ENCODE measurements around the gene ALDH5A1.

ALDH5A1 gene

DNA sequence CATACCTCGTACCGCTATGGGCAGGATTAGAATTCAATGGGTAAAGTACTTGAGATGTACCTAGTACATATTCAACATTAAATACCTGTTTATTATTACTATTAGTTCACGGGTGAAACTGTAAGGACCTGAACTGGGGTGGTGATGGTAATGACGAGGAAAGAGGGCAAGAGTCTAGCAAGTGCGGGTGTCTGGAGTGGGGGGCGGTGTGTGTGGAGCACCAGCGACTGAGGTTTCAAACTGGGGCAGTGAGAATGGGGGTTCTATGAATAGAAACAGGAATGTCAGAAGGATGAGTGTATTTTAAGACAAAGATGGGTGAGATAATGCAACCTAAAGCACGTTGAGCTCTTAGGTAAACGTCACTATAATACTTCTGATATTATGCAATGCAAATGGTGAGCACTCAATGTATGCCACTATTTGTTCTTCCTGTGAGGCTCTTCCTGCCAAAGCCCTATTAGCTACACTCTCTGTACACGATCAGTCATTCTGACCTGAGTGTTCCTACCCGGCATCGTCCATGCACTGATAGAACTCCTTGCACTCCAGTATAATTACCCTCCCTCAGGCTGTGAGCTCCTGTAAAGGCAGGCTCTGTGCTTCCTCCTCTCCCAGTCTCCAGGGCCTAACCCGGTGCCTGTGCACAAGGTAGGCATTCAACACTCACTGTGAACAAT, 55.0 kb downstream of the ALDH5A1 start:
- TF ChIP-seq ZNF274 (IDR thresholded peaks at IDR 0.05; ENCODE audit: low read depth, low read length): no peak
- H3K4me3 ChIP-seq (ENCODE audit: low read length): no peak overlapping the region

DNA sequence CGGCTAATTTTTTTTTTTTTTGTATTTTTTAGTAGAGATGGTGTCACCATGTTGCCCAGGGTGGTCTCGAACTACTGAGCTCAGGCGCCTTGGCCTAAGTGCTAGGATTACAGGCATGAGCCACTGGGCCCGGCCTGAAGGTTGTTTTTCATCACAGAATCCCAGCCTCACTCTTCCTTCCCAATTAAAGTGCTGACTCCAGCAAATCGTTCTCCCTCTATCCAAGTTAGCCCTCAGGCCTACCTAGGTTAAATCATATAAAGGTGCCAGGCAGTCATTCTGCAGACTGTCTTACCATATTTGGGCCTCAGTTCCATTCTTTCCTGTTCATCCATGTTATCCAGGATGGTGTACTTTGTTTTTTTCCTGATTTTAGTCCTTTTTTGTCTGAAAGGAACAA, 56.4 kb downstream of the ALDH5A1 start:
- TF ChIP-seq ZNF274 (IDR thresholded peaks at IDR 0.05; ENCODE audit: low read depth, low read length): no peak
- no peak overlapping the region for H3K4me3 ChIP-seq (ENCODE audit: low read length)

- no peak for TF ChIP-seq ZNF274 (IDR thresholded peaks at IDR 0.05; ENCODE audit: low read depth, low read length)
- no peak overlapping the region for H3K4me3 ChIP-seq (ENCODE audit: low read length)
Observed at GRCh38 chr6:24554474-24554873, 59.7 kb downstream of the ALDH5A1 start.

- no peak for TF ChIP-seq ZNF274 (IDR thresholded peaks at IDR 0.05; ENCODE audit: low read depth, low read length)
Observed at GRCh38 chr6:24558516-24558915, 63.7 kb downstream of the ALDH5A1 start.

DNA sequence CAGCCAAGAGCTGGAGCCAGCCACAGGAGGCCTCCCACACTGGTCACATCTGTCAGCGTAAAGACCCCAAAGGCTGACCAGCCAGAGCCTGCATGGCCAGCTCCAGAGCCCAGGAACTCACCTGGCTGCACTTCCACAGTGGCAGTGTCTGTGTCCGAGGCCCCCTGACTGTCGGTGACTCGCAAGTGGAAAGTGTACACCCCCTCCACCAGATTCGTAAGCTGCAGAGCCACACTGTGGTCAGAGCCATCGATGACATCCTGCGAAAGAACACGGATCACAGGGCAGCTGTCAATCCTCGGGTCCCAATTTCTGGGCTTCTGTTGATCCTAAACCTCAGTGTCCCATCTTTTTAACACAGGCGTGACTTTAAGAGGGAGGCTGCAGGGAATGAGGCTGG, 69.3 kb downstream of the ALDH5A1 start:
- TF ChIP-seq ZNF274 (IDR thresholded peaks at IDR 0.05; ENCODE audit: low read depth, low read length): no peak
- no peak overlapping the region for H3K4me3 ChIP-seq (ENCODE audit: low read length)

More at GRCh38 chr6:24558516-24558915, 63.7 kb downstream of the ALDH5A1 start:
- H3K4me3 ChIP-seq (ENCODE audit: low read length): no peak overlapping the region

DNA sequence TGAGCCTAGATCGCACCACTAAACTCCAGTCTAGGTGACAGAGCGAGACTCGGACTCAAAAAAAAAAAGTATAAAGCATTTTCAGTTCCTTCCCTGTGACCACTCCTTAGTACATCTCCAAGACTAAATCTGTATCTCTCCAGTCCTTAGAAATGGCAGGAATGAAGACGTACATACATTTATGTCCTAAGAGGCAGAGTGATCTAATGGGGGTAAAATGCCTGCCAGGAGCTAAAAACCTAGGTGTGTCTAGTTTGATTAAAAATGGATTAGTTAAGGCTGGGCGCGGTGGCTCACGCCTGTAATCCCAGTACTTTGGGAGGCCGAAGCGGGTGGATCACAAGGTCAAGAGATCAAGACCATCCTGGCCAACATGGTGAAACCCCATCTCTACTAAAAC, 70.4 kb downstream of the ALDH5A1 start:
- no peak for TF ChIP-seq ZNF274 (IDR thresholded peaks at IDR 0.05; ENCODE audit: low read depth, low read length)

DNA sequence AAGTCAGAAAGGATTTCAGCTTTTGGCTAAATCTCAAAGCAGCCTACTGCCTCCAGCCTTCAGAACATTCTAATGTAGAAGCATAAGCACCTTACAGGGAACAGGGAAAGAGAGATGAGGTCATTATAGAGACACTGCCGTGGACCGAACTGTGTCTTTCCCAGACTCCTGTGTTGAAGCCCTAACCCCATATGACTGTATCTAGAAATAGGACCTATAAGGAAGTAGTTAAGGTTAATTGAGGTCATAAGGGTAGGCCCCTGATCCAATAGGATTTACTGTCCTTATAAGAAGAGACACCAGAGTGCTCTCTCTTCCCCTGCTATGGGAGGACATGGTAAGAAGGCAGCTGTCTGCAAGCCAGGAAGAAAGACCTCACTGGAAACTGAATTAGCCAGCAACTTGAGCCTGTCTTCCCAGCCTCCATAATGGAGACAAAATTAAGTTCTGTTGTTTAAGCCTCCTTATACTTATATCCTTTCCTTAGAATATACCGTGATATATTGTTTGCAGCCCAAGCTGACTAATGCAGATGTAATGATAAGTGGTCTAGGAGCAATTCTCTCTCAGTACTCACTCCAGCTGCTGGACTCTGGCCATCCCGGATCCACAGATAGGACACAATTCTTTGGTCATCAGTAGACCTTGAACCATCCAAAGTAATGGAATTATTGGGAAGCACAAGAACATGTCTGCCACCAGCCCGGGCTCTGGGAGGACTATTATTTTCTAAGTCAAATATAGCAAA, 71.4 kb downstream of the ALDH5A1 start:
- TF ChIP-seq ZNF274 (IDR thresholded peaks at IDR 0.05; ENCODE audit: low read depth, low read length): no peak
- no peak overlapping the region for H3K4me3 ChIP-seq (ENCODE audit: low read length)

More for the DNA sequence above, 70.4 kb downstream of the ALDH5A1 start:
- H3K4me3 ChIP-seq (ENCODE audit: low read length): no peak overlapping the region

DNA sequence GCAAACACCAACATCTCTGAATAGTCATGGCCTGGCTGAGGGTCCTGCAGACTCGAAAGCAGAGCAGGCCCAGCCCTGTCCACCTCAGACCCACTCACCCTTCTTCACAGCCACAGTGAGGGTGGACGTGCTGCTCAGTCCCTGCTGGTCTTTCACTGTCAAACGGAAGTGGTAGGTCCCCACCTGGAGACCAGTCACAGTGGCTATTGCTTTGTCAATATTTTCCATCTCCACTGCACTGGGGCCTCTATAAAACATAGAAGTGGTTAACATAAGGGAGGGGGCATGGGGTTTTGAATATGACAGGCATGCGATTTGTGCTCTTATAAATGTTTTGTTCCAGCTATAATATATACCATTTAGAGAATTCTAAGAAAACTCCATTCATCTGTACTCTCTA, 73.9 kb downstream of the ALDH5A1 start:
- no peak overlapping the region for H3K4me3 ChIP-seq (ENCODE audit: low read length)
- TF ChIP-seq ZNF274 (IDR thresholded peaks at IDR 0.05; ENCODE audit: low read depth, low read length): no peak

GRCh38 chr6:24569811-24570210, 75.0 kb downstream of the ALDH5A1 start:
- no peak overlapping the region for H3K4me3 ChIP-seq (ENCODE audit: low read length)
- TF ChIP-seq ZNF274 (IDR thresholded peaks at IDR 0.05; ENCODE audit: low read depth, low read length): no peak

DNA sequence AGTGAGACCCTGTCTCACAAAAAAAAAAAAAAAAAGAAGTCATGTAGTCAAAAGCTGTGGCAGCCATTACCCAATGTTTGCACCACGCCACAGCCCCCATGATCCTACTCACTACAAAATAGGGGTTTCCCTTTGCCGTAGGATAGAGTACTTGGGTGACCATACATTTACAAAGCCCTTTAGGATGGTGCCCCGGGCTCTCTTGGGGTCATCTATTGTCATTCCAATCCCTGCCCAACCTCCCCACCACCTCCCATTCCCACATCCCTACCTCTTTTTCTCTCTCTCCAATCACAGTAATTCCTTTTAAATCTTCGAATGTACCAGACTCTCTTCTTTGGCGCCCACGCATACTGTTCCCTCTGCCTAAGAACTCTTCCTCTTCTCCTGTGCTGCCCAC, 76.6 kb downstream of the ALDH5A1 start:
- no peak for TF ChIP-seq ZNF274 (IDR thresholded peaks at IDR 0.05; ENCODE audit: low read depth, low read length)
- no peak overlapping the region for H3K4me3 ChIP-seq (ENCODE audit: low read length)

DNA sequence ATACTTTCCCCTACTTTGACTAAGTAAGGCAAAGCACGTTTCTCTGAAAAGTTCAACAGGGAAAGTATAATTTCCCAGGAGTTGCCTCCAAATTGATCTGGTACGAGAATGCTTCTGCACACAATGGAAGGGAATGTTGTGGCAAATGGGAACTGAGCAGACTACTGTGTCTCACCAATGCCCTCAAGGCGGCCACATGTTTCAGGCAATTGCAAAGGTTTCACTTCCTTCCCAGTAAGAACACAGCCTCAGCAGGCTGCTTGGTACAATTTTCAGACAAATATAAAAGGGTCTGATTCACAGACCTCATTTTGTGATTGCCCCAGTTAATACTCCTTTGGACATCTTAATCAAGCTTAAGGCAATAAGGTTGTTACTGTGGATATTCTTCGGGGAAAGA, 80.0 kb downstream of the ALDH5A1 start:
- TF ChIP-seq ZNF274 (IDR thresholded peaks at IDR 0.05; ENCODE audit: low read depth, low read length): no peak

DNA sequence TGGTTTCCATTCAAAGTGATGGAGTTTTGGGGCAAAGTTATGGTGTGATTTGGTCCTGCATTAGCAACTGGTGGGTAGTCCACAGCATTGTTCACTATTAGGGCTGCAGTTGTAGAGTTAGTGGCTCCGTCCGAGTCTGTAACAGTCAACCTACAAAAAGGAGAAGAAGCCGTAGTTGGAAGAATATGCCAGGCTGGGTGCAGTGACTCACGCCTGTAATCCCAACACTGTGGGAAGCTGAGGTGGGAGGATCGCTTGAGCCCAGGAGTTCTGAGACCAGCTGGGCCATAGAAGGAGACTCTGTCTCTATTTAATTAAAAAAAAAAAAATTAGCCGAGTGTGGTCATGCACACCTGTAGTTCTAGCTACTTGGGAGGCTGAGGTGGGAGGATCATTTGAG, 81.7 kb downstream of the ALDH5A1 start:
- no peak for TF ChIP-seq ZNF274 (IDR thresholded peaks at IDR 0.05; ENCODE audit: low read depth, low read length)
- H3K4me3 ChIP-seq (ENCODE audit: low read length): no peak overlapping the region

More for the DNA sequence above, 80.0 kb downstream of the ALDH5A1 start:
- no peak overlapping the region for H3K4me3 ChIP-seq (ENCODE audit: low read length)

- TF ChIP-seq ZNF274 (IDR thresholded peaks at IDR 0.05; ENCODE audit: low read depth, low read length): no peak
- H3K4me3 ChIP-seq (ENCODE audit: low read length): no peak overlapping the region
Observed at GRCh38 chr6:24581084-24581669, 86.4 kb downstream of the ALDH5A1 start.

DNA sequence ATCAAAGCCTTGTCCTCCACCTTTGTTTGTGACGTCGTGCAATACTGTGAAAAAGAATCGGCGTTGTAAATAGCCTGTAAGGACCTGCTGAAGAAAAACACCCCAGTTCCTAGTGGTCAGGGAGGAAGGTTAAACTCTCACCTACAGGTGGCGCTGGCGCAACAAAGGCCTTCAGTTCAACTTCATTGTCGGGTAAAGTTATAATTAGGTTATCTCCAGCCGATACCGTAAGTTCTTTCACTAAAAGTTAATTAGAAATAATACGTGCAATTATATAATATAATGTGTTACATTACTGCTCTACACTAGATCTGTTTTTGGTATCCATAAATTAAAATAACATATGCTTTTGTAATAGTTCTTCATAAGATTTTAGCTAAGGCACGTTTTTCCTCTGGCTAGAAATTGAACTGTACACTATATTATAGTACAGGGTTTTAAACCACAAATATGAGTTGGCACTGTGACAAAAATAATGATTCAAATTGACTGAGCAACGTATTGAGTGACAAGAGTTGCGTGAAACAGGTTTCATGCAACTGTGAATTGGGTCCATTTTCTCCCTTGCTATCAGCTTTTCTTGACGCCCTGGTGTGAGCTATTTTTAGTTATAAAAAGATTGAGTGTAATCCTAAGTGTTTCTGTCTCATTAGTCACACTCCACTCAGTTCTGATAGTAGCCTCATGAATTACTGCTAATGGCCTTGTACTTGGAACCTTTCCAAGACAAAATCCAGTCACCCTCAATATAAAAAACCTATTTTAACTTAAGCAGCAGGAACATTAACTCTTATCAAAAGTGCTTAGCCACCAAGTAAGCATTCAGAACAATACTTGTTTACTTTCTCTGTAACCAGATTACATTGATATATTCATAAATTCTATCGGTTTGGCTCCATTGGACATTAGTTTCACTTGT, 89.0 kb downstream of the ALDH5A1 start:
- no peak for TF ChIP-seq ZNF274 (IDR thresholded peaks at IDR 0.05; ENCODE audit: low read depth, low read length)
- no peak overlapping the region for H3K4me3 ChIP-seq (ENCODE audit: low read length)

Data from GM08714 (cell line).